Stimulated activated CD4-positive, alpha-beta T cell treated with anti-CD3 and anti-CD28 coated beads, Interleukin-15, amount 100 ng/mL, for 24 hours (primary cell): ENCODE measurements around the gene NTSR1.
"Not testable (repeated sequence)": the region's sequence is repeated elsewhere in the genome, so short reads cannot be mapped to it uniquely, and the experiment has no call there.

Source experiments
- DNase-seq: peaks from one replicate; pipeline ENCODE4 v3.0.0-alpha.2; 2020

Gene NTSR1

GRCh38 chr20:62675156-62675876 is 33.3 kb upstream of the NTSR1 start:
- no peak for DNase-seq

GRCh38 chr20:62675877-62676260 is 32.8 kb upstream of the NTSR1 start:
- no peak for DNase-seq

GRCh38 chr20:62676976-62677375 is 31.7 kb upstream of the NTSR1 start:
- DNase-seq: no peak

GRCh38 chr20:62677678-62678077 is 31.0 kb upstream of the NTSR1 start:
- no peak for DNase-seq

- no peak for DNase-seq
These were observed 30.1 kb upstream of the NTSR1 start for GRCh38 chr20:62678553-62678952.

GRCh38 chr20:62679978-62680589 is 28.6 kb upstream of the NTSR1 start:
- DNase-seq: no peak

GRCh38 chr20:62682912-62683517 is 25.6 kb upstream of the NTSR1 start:
- DNase-seq: no peak

GRCh38 chr20:62683660-62684322 is 24.8 kb upstream of the NTSR1 start:
- not testable (repeated sequence) for DNase-seq

GRCh38 chr20:62684981-62685380 is 23.7 kb upstream of the NTSR1 start:
- no peak for DNase-seq

GRCh38 chr20:62685781-62686555 is 22.7 kb upstream of the NTSR1 start:
- DNase-seq: no peak

GRCh38 chr20:62686869-62687830 is 21.5 kb upstream of the NTSR1 start:
- no peak for DNase-seq

GRCh38 chr20:62688083-62688482 is 20.6 kb upstream of the NTSR1 start:
- no peak for DNase-seq

GRCh38 chr20:62688855-62689460 is 19.7 kb upstream of the NTSR1 start:
- DNase-seq: no peak

GRCh38 chr20:62689861-62690260 is 18.8 kb upstream of the NTSR1 start:
- no peak for DNase-seq

- no peak for DNase-seq
These were observed 18.3 kb upstream of the NTSR1 start for GRCh38 chr20:62690261-62690820.

- no peak for DNase-seq
These were observed 17.1 kb upstream of the NTSR1 start for GRCh38 chr20:62691487-62691886.

GRCh38 chr20:62692176-62692575 is 16.5 kb upstream of the NTSR1 start:
- DNase-seq: no peak

GRCh38 chr20:62692801-62693523 is 15.7 kb upstream of the NTSR1 start:
- DNase-seq: no peak

GRCh38 chr20:62693524-62693922 is 15.1 kb upstream of the NTSR1 start:
- DNase-seq: no peak

GRCh38 chr20:62694106-62694505 is 14.5 kb upstream of the NTSR1 start:
- DNase-seq: no peak
